Measurements from ENCODE around the gene TP73.
A peak's percentile ranks its signal among the peaks of the same experiment; 100 is the strongest.
"Not testable (repeated sequence)": the region's sequence is repeated elsewhere in the genome, so short reads cannot be mapped to it uniquely, and the experiment has no call there.

Gene TP73

DNA sequence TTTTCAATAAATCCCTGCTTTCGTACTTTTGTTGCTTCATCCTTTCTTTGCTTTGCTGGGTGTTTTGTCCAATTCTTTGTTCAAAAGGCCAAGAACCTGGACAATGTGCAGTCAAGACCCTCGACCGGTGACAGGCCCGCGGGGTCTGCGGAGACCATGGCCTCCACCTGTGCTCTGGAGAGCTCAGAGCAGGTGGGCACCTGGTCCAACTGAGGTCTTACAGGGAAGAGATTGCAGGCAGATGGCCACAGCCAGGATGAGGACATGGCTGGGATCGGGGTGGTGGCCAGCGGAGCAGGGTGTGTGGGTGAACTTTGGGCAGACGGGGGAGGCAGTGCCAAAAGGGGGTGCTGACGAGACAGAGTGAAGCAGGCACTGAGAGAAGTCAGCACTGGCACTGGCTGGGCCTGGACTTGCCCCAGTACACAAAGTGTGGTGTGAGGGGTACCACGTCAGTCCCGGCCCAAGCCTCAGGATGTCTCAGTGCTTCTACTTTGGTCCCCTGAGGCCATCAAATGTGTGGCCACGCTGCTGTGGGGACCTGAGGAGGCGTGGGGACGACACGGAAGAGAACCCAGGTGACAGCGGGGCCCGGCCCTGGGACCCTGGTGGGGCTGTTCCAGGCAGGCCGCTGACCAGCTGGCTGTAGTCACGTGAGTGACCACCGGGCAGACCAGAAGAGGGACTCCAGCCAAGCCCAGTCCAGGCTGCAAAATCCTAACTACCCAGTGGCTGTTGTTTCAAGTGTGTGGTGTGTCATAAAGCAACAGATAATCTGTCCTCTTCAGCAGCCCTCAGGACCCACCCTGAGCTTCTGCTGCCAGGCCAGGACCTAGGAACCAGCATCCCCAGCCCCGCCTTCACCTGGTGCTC is 89.5 kb downstream of the TP73 start:
- DNase-seq (ENCODE audit: low read depth in 1 of 2, low spot score in 1 of 2): no peak

DNA sequence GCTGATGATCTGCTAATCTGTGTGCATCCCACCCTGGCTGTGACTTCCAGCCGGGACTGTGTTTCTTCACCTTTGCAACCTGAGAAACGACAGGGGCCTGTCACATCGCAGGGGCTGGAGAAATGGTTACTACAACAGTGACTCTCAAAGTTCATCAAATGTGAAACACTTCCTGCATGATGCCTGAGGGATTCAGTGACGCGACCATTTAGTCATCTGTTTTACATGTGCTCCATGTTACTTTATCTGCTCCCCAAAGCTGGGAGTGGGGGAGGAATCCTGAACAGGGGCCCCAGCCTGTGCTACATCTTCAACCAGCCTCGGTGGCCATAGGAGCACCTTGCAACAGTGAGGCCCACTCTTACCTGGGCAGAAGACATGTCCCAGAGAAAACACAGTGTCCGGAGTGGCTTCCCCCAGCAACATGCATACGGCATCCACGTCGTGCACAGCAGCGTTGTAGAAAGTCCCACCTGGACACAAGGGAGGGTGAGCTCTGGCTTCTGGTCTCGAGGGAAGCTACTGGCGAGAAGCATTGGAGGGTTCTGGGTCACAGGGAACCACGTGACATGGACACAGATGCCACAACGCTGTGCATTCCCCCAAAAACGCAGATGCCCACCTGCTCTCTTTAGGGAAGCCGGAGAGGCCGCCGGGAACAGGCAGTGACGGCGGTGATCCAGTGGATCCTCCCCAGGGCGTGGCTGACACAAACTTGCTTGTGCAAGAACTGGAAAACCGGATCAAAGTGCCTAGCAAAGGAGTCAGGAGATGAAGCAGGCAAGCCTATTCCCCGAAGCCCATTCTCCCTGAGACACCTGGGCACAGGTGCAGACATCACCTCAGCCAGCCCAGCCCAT is 90.4 kb downstream of the TP73 start:
- DNase-seq (ENCODE audit: low read depth in 1 of 2, low spot score in 1 of 2): no peak

DNA sequence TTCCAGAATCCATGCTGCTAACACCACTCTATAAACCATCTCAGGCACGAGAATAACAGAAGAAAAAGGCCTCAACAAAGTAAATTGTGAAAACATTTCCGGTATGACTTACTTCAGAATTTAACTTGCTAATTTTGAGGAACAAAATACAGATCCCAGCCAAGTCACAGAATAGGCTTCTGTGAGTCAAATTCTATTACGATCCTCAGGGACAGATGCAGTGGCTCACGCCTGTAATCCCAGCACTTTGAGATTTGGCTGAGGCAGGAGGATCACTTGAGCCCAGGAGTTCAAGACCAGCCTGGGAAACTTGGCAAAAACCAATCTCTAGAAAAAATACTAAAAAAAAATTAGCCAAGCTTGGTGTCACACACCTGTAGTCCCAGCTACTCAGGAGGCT is 91.1 kb downstream of the TP73 start:
- DNase-seq (ENCODE audit: low read depth in 1 of 2, low spot score in 1 of 2): no peak

DNA sequence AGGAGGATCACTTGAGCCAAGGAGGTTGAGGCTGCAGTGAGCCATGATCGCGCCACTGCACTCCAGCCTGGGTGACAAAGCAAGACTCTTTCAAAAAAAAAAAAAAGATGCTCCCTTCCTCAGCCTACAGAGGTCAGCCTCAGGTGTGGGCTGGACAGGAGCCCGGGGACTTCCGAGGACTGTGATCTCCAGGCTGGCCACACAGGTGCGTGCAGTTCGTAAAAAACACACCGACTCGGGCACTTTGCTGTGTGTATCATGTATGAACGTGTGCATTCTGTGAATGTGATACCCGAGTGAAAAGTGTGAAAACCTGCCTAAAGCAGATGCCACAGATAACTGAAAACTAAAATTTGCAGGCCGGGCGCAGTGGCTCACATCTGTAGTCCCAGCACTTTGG is 91.5 kb downstream of the TP73 start:
- DNase-seq (ENCODE audit: low read depth in 1 of 2, low spot score in 1 of 2): no peak

DNA sequence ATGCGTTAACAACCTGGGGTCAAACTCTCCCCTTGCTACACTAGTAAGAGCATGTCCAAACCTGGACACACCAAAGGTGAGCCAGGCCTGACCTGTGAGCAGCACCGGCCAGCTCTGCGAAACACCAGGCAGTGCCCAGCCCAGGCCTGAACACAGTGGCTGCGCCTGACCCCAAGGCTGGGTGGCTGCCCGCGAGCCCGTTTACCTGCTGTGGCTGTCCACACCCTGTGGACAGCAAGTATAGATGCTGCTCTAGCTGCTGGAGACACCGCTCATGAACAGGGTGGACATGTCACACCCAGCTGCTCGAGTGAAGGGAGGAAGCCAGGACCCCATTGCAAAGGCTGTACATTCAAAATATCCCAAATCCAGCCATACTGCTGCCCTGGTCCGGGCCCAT is 92.3 kb downstream of the TP73 start:
- DNase-seq (ENCODE audit: low read depth in 1 of 2, low spot score in 1 of 2): no peak

DNA sequence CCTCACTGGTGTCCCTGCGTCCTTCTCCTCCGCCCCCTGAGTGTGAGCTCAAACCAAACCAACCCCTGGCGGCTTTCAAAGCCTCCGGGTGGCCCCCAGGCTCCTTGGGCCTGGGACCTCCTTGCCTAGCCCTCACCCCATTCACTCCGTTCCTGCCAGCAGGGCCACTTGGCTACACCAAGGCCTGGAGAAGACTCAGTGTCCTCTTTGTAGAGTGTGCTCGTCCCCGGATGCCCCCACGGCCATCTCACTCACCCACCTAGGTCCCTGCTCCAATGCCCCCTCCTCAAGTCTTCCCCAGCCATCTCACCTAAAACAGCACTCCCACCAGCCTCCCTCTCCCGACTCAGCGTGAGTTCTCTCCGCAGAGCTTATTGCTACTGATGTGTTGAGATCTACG is 92.8 kb downstream of the TP73 start:
- DNase-seq (ENCODE audit: low read depth in 1 of 2, low spot score in 1 of 2): no peak

- DNase-seq (ENCODE audit: low read depth in 1 of 2, low spot score in 1 of 2): no peak
These were observed 93.5 kb downstream of the TP73 start for GRCh38 chr1:3745590-3746381.

DNA sequence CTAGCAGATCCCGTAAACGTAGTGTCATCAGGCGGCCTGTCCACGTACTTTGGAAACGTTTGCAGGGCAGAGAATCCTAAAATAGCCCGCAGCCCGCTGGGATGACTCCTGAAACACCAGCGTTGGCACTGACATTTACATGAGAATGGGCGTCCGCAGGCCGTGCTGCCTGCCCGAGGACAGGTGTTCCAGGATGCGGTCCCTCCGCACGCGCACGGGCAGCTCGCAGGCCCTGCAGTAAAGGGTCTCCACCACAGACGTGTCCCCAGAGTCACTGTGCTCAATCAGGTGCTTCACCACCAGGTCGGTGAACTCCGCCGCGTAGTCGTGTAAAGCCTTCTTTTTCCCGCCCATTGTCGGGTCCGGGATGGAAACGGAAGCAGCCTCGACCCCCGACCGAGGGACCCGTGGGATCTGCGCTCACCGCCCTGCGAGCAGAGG is 94.1 kb downstream of the TP73 start:
- no peak for DNase-seq (ENCODE audit: low read depth in 1 of 2, low spot score in 1 of 2)

- DNase-seq (ENCODE audit: low read depth in 1 of 2, low spot score in 1 of 2): peak; percentile 78 to 88
These were observed 94.7 kb downstream of the TP73 start for GRCh38 chr1:3746830-3747521.

- no peak for DNase-seq (ENCODE audit: low read depth in 1 of 2, low spot score in 1 of 2)
These were observed 95.2 kb downstream of the TP73 start for GRCh38 chr1:3747522-3747848.

- DNase-seq (ENCODE audit: low read depth in 1 of 2, low spot score in 1 of 2): no peak
These were observed 95.6 kb downstream of the TP73 start for GRCh38 chr1:3747903-3748302.

DNA sequence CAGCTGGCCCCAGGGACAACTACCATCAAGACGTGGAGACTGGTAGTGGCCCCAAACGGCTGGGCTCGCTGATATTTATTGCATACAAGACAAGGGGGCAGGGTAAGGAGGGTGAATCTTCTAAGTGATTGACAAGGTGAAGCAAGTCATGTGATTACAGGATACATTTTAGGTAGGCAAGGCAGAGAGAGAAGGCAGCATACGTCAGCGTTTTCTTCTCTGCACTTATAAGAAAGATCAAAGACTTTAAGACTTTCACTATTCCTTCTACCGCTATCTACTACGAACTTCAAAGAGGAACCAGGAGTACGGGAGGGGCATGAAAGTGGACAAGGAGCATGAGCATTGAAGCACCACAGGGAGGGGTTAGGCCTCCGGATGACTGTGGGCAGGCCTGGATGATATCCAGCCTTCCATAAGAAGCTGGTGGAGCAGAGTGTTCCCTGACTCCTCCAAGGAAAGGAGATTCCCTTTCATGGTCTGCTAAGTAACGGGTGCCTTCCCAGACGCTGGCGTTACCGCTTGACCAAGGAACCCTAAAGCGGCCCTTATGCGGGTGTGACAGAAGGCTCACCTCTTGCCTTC is 96.1 kb downstream of the TP73 start:
- DNase-seq (ENCODE audit: low read depth in 1 of 2, low spot score in 1 of 2): not testable (repeated sequence)

DNA sequence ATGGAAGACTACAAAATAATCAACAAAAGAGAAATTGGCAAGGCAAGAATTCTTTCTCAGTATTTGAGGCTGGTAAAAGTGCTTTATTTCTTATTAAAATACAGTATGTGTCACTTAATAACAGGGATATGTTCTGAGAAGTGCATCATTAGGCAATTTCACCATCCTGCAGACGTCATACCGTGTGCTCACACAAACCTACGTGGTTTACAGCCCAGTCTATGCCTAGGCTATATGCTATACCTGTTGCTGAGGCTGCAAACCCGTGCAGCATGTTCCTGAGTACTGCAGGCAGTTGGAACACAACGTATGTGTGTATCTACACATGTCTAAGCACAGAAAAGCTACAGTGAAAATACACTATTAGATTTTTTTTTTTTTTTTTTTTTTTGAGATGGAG is 97.2 kb downstream of the TP73 start:
- no peak for DNase-seq (ENCODE audit: low read depth in 1 of 2, low spot score in 1 of 2)

GRCh38 chr1:3750741-3751140 is 98.4 kb downstream of the TP73 start:
- DNase-seq (ENCODE audit: low read depth in 1 of 2, low spot score in 1 of 2): no peak

DNA sequence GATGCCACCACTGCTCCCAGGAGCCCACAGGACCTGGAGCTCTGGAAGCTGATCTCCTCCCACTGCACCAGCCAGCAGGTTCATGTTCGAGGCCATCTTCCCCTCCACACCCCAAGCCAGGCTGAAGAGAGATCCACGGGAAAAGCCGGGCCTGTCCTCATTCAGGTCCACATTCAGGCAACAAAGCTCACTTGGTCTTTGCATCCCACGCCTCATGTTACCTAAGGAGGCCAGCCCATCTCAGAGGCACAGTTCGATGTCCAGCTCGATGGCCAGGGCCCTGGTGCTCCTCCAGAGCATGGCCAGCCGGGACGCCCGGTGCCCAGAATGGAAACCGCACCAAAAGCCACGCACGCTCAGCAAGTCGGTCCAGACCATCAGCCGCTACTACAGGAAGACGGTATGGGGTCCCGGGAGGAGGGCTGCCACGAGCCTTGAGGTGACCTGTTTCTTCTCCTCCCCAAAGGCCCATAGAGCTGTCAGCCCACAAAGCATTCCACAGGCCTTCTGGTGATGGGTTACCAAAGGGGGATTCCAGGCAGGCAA is 100.2 kb downstream of the TP73 start, which contains the start of gene CCDC27:
Gene CCDC27 (plus strand): TSS at position 51 of the 546 bp plus-strand sequence. CDS start 32 bp downstream, at position 83.
- no peak for DNase-seq (ENCODE audit: low read depth in 1 of 2, low spot score in 1 of 2)

GRCh38 chr1:3753656-3754454 is 101.5 kb downstream of the TP73 start:
- DNase-seq (ENCODE audit: low read depth in 1 of 2, low spot score in 1 of 2): no peak

DNA sequence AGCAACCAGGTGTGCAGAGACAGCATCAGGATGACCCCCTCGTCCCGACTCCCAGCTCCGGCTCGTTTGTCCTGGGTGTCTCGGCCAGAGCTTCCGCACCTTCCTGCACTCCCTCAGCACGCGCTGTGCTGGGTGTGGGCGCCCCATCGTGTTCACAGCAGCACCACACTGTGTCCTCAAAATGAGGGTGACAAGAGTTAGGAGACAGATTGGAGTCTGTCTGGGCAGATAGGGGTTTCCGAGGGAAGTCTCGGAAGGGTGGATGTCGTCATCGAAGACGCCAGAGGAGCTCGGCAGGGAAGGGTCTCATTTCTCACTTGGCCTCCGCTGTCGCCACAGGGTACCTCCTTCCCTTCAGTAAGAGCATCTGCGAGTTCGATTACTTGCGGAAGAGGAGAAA is 104.1 kb downstream of the TP73 start:
- DNase-seq (ENCODE audit: low read depth in 1 of 2, low spot score in 1 of 2): no peak

DNA sequence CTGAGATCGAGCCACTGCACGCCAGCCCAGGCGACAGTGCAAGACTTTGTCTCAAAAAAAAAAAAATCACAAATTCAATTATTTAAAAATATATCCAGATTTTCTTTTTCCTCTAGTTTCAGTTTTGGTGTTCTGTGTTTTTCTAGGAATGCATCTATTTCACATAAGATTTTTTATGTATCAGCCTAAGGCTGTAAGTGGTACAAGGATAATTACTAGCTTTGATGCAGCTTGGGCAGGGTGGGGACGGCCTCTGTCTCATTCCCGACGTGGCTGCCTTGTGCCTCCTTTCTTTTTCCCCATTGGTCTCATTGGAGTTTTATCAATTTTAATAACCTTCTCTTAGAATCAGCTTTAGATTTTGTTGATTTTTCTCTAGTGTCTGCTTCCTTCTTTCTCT is 106.8 kb downstream of the TP73 start:
- no peak for DNase-seq (ENCODE audit: low read depth in 1 of 2, low spot score in 1 of 2)

GRCh38 chr1:3759796-3760195 is 107.5 kb downstream of the TP73 start:
- no peak for DNase-seq (ENCODE audit: low read depth in 1 of 2, low spot score in 1 of 2)
